RWPE1 (cell line): ENCODE data around the gene IFT20.

Experiments
- CTCF ChIA-PET: fragments of 350-600 bp; sonication (Branson Sonifier 250); formaldehyde crosslinking; extraction: SDS; loops from one replicate; lab custom pipeline; 2021; lab: Yijun Ruan, JAX
- POLR2A ChIA-PET: fragments of 400-600 bp; formaldehyde crosslinking; extraction: SDS; loops from one replicate; lab custom pipeline; 2020; ENCODE audit warnings: antibody characterized with exemption; ENCODE audit not compliant: low non-redundant PET; lab: Yijun Ruan, JAX
- DNase-seq: peaks from one replicate; pipeline ENCODE4 v3.0.0; 2012; ENCODE audit warnings: low spot score
- H3K27ac ChIP-seq: fragments of 450-650 bp; 2 replicates; pipeline ENCODE4 v1.5.1; 2017
- CTCF ChIP-seq: fragments of 450-650 bp; conservative IDR thresholded peaks from 2 replicates; pipeline ENCODE4 v1.5.1; 2017; ENCODE audit warnings: low read depth, mild to moderate bottlenecking

IFT20 gene

GRCh38 chr17:28364665-28365363, 29.5 kb upstream of the IFT20 start, which contains the start of gene SEBOX:
SEBOX (minus strand) TSS chr17:28365199; CDS start chr17:28365151, 48 bp downstream.
- no peak for TF ChIP-seq CTCF
- CTCF ChIA-PET = interaction anchor here (0.6 kb wide), 1 partner anchor 86 kb away, joined by 3 read pairs; no protein-coding TSS in a partner anchor
- POLR2A ChIA-PET = no interaction called here
- H3K27ac ChIP-seq = no peak within 1 kb of the TSS
- DNase-seq = no peak

GRCh38 chr17:28363776-28364650, 28.7 kb upstream of the IFT20 start:
- CTCF ChIA-PET = no interaction called here
- no peak for TF ChIP-seq CTCF

GRCh38 chr17:28363186-28363585, 27.9 kb upstream of the IFT20 start:
- CTCF ChIA-PET = no interaction called here
- DNase-seq = no peak
- no peak for TF ChIP-seq CTCF
- POLR2A ChIA-PET = no interaction called here
- H3K27ac ChIP-seq = no peak overlapping the region

More at GRCh38 chr17:28363776-28364650, 28.7 kb upstream of the IFT20 start:
- DNase-seq = no peak
- POLR2A ChIA-PET = no interaction called here
- no peak overlapping the region for H3K27ac ChIP-seq

GRCh38 chr17:28357901-28358197, 22.6 kb upstream of the IFT20 start:
- ChIA-PET CTCF (interaction anchor here (0.5 to 0.6 kb wide), 3 partner anchors 107 to 214 kb away, joined by 3 to 4 read pairs (median 3); no protein-coding TSS in a partner anchor), POLR2A (interaction anchor here (1.0 to 2.1 kb wide), 3 partner anchors 10 to 22 kb away, joined by 4 to 16 read pairs (median 7); partner anchors contain the start of genes IFT20 and TNFAIP1)
- H3K27ac ChIP-seq = peak overlapping the region; percentile 77
- no peak for TF ChIP-seq CTCF
- DNase-seq = no peak

- POLR2A ChIA-PET = interaction anchor here (0.7 to 2.1 kb wide), 4 partner anchors 10 to 105 kb away, joined by 3 to 16 read pairs (median 6); partner anchors contain the start of genes IFT20 and TNFAIP1
- peak; percentile 92 for DNase-seq
- peak within 1 kb of the TSS; percentile 77 for H3K27ac ChIP-seq
- CTCF ChIA-PET = interaction anchor here (0.5 to 0.6 kb wide), 4 partner anchors 106 to 500 kb away, joined by 3 to 4 read pairs (median 3); no protein-coding TSS in a partner anchor
- TF ChIP-seq CTCF = no peak
Observed at GRCh38 chr17:28357061-28357900, 22.0 kb upstream of the IFT20 start, which contains the start of gene POLDIP2. POLDIP2 (minus strand) TSS chr17:28357527; CDS start chr17:28357448, 79 bp downstream.
